Kidney (tissue), 14 donors: Measurements from ENCODE around the gene SYNPO2. TPM values are rescaled to one million over a fixed set of nuclear protein-coding genes. Genes with fewer than 3 reads are reported as not detected.

Experiments
- DNase-seq, 5 donors: peaks; one replicate each; pipeline ENCODE4 v3.0.0-alpha.2; 2013 to 2020
- FAIRE-seq: peaks from 2 replicates; lab custom pipeline; 2012; peaks lifted over from hg19 to GRCh38; lab: Jason Lieb, UNC
- H3K27ac ChIP-seq, 2 donors: one replicate each; pipeline ENCODE4 v1.7.0; 2013; ENCODE audit warnings: low read depth in 2 of 2, low read length in 2 of 2, inconsistent platforms in 1 of 2
- H3K27me3 ChIP-seq: one replicate; pipeline ENCODE4 v1.7.1; 2013; ENCODE audit warnings: low read length, inconsistent platforms; ENCODE audit not compliant: control insufficient read depth, insufficient read depth
- H3K36me3 ChIP-seq, 3 donors: one replicate each; pipeline versions ENCODE4 v1.7.0 to v1.7.1; 2013; ENCODE audit warnings: low read length in 3 of 3, control low read depth in 1 of 3, inconsistent platforms in 1 of 3; ENCODE audit not compliant: insufficient read depth in 3 of 3, control insufficient read depth in 2 of 3
- H3K4me1 ChIP-seq, 3 donors: one replicate each; pipeline versions ENCODE4 v1.7.0 to v1.7.1; 2013; ENCODE audit warnings: low read length in 3 of 3, inconsistent platforms in 1 of 3, low read depth in 1 of 3; ENCODE audit not compliant: control insufficient read depth in 2 of 3, insufficient read depth in 2 of 3
- H3K4me3 ChIP-seq, 3 donors: one replicate each; pipeline versions ENCODE4 v1.7.0 to v1.8.1; 2013; ENCODE audit warnings: low read length in 3 of 3, control low read depth in 1 of 3, inconsistent platforms in 1 of 3
- H3K9ac ChIP-seq, 3 donors: one replicate each; pipeline versions ENCODE4 v1.7.0 to v1.7.1; 2013; ENCODE audit warnings: low read length in 3 of 3, control low read depth in 1 of 3, inconsistent platforms in 1 of 3
- H3K9me3 ChIP-seq, 3 donors: one replicate each; pipeline versions ENCODE4 v1.7.0 to v1.7.1; 2013; ENCODE audit warnings: low read length in 3 of 3, control low read depth in 1 of 3, inconsistent platforms in 1 of 3; ENCODE audit not compliant: control insufficient read depth in 2 of 3, insufficient read depth in 1 of 3
- CTCF ChIP-seq: IDR thresholded peaks from 3 replicates; pipeline ENCODE4 v1.5.1; 2012; ENCODE audit warnings: mild to moderate bottlenecking, moderate library complexity, borderline replicate concordance; ENCODE audit not compliant: insufficient read depth; ENCODE audit errors: extremely low read depth
- intact Hi-C: fragments of 100-400 bp; cut with DNase I; formaldehyde crosslinking; loops from one replicate; pipeline ENCODE4 v1.11.1; 2022
- polyA plus RNA-seq: library from polyadenylated mRNA; stranded (reverse); fragments of 350-450 nt; fragmentation: Illumina TruSeq; extraction: RNeasy Lipid Tissue Mini Kit (QIAGEN cat#74804); gene quantifications from one replicate; pipeline ENCODE4 v1.2.3, GENCODE V29; 2014; ENCODE audit warnings: low read depth, low replicate concordance; ENCODE audit not compliant: insufficient read depth
- total RNA-seq: library from RNA; stranded (reverse); fragmentation: NEBNext Ultra II Directional; extraction: Animal tissue kit (Norgen Biotek cat#: 25700); gene quantifications from one replicate; pipeline ENCODE4 v1.2.1, GENCODE V29; 2021
- donor health status: control.
- donor health status: control.
- donor health status: control.
- donor health status: control.
- donor health status: control.
- donor health status: DM: yes; HTN: yes; CAD: no.
- donor health status: Normal renal cell carcinoma (clear cell type).

The SYNPO2 gene
- total and polyA plus RNA-seq, 2 donors from 2014 or later: 7.5 to 56.5 TPM

GRCh38 chr4:118848901-118849300 lies 39.8 kb upstream of the SYNPO2 start:
- H3K4me3 ChIP-seq: no peak overlapping the region
- no peaks in the 10 kb centered on the region for H3K9me3 ChIP-seq
- no peaks in the 10 kb centered on the region for H3K36me3 ChIP-seq
- no peaks in the 10 kb centered on the region for H3K27me3 ChIP-seq
- H3K9ac ChIP-seq: no peak overlapping the region
- no peak for FAIRE-seq
- no peak overlapping the region for H3K27ac ChIP-seq
- no peak for TF ChIP-seq CTCF
- intact Hi-C loops: no loop called here
- DNase-seq: no peak
- no peaks in the 10 kb centered on the region for H3K4me1 ChIP-seq

GRCh38 chr4:118849867-118850487 lies 38.7 kb upstream of the SYNPO2 start:
- no peak overlapping the region for H3K27ac ChIP-seq
- DNase-seq (no peak), FAIRE-seq (no peak)
- intact Hi-C loops: no loop called here
- TF ChIP-seq CTCF: no peak
- no peaks in the 10 kb centered on the region for H3K9me3 ChIP-seq
- H3K9ac ChIP-seq: peak overlapping the region in 1 of 3 donors; percentile 8
- H3K4me1 ChIP-seq: no peaks in the 10 kb centered on the region
- H3K27me3 ChIP-seq: no peaks in the 10 kb centered on the region
- no peaks in the 10 kb centered on the region for H3K36me3 ChIP-seq
- peak overlapping the region; percentile 58 to 84 (median 70) for H3K4me3 ChIP-seq

- no peaks in the 10 kb centered on the region for H3K36me3 ChIP-seq
- peak overlapping the region; percentile 8 to 89 (median 24) for H3K9ac ChIP-seq
- TF ChIP-seq CTCF: no peak
- no peaks in the 10 kb centered on the region for H3K9me3 ChIP-seq
- DNase-seq: peak in 1 of 5 donors; percentile 7
- no peaks in the 10 kb centered on the region for H3K27me3 ChIP-seq
- peak overlapping the region; percentile 58 to 84 (median 70) for H3K4me3 ChIP-seq
- H3K4me1 ChIP-seq: no peaks in the 10 kb centered on the region
- no peak for FAIRE-seq
- intact Hi-C loops: no loop called here
- H3K27ac ChIP-seq: no peak overlapping the region
These were observed 38.0 kb upstream of the SYNPO2 start for GRCh38 chr4:118850488-118851173.
